Fibroblast of skin of right biceps (primary cell): ENCODE data around the gene SGSH.
"Not testable (repeated sequence)": the region's sequence is repeated elsewhere in the genome, so short reads cannot be mapped to it uniquely, and the experiment has no call there.

Experiments
- DNase-seq: peaks from one replicate; pipeline ENCODE4 v3.0.0-alpha.2; 2013

SGSH gene

GRCh38 chr17:80220054-80220735 is at the start of gene SGSH, which contains the start of gene SLC26A11:
SGSH (minus strand) TSS chr17:80220333; CDS start chr17:80220313, 20 bp downstream.
SLC26A11 (plus strand) TSS chr17:80220427; CDS start chr17:80221561, 1,134 bp downstream.
- peak; percentile 63 for DNase-seq

DNA sequence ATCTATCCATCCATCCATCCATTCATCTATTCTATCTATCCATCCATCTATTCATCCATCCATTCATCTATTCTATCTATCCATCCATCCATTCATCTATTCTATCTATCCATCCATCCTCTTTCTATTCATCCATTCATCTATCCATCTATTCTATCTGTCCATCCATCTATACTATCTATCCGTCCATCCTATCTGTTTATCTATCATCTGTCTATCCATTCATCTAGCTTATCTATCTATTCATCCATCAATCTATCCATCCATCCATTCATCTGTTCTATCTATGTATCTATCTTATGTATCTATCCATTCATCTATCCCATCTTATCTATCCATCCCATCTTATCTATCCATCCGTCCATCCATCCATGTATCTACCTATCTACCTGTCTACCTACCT is 49.3 kb upstream of the SGSH start:
- no peak for DNase-seq

- DNase-seq, result no peak
Measured at GRCh38 chr17:80268427-80268826, 48.3 kb upstream of the SGSH start.

GRCh38 chr17:80267391-80267790 is 47.3 kb upstream of the SGSH start:
- DNase-seq, result no peak

- no peak for DNase-seq
Measured at GRCh38 chr17:80265205-80266068, 45.3 kb upstream of the SGSH start.

GRCh38 chr17:80264205-80265075 is 44.3 kb upstream of the SGSH start:
- no peak for DNase-seq

DNA sequence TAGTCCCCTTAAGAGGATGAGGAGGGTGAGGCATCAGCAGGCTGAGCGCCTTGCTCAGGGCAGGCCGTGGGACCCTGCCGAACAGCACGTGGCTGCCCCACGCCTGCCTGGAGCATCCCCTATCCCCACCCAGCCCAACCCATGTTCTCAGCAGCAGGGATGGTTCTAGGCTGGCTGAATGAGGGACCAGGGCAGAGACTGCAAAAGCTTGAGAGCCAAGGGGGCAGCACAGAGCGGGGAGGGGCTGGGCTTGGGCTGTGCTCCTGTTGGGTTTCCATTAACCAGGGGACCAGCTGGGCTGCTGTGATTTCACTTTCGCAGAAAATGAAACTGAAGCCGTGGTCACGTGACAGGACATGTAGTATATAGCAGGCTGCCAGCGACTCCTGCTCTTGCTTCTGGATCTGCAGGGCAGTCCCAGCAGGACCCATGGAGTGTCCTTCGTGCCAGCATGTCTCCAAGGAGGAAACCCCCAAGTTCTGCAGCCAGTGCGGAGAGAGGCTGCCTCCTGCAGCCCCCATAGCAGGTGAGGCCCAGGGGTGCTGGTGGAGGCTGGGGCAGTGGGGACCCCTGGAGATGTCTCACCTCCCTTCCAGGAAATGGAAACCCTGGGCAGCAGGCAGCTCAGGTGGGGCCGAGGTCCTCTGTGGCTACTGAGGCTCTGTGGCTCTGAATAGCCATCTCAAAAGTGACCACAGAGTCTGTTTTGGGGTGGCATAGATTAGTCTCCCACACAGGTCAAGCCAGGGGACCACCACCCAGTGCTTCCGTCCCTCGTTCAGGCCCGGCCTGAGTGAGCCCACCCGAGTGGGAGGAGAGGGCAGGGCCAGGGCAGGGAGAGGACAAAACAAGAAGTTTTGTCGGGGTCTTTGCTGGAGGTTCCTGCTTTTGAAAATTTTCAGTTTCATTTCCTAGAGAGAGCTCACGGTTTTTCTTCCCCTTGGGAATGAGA is 43.4 kb upstream of the SGSH start:
- DNase-seq, result peak; percentile 78

- no peak for DNase-seq
Measured at GRCh38 chr17:80262775-80263244, 42.7 kb upstream of the SGSH start.

GRCh38 chr17:80262291-80262690 is 42.2 kb upstream of the SGSH start:
- DNase-seq, result no peak

- no peak for DNase-seq
Measured at GRCh38 chr17:80261895-80262279, 41.8 kb upstream of the SGSH start.

DNA sequence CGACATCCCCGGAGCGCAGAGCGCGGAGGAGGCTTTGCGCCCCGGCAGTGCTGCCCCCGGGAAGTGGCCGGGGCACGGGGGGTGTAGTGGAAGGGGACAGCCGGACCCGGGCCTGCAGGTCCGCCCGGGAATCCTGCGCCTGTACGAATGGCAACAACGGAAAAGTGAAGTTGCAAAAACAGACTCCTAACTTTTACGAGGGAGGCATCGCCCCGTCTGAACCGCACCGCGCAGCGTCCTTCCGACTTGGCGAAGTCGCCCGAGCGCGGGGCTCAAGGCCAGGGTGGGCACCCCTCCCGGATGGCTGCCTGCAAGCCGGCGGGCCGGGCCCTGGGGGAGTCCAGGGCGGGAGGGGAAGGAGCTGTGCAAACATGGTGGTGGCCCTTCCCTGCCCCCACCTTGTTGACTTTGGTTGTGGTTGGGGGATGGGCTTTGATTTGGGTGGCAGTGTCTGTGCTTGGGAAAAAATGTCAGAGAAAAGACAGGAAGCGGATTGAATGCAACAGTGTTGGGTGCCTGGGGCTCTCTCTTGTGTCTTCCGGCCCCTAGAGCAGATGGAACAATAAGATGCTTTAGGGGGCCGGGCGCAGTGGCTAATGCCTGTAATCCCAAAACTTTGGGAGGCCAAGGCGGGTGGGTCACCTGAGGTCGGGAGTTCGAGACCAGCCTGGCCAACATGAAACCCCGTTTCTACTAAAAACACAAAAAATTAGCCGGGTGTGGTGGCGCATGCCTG is 41.2 kb upstream of the SGSH start:
- peak; percentile 77 for DNase-seq

DNA sequence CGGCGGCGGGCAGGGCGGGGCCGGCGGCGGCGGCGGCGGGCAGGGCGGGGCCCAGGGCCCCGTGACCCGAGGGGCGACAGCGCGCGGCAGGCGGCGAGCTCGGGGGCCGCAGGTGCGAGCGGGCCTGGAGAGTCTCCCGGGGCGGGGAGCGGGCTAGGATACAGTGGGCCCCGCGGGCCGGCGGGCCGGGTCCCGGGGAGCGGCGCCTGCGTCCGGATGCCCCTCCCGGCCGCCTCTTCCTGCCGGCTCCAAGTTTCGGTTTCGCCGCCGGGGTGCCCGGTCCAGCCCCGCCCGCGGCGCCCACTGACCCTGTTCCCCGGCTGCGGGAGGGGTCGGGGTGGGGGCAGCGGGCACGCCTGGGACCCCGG is 40.6 kb upstream of the SGSH start, which contains the start of gene RNF213:
RNF213 (plus strand) TSS at position 62 of the 368 bp plus-strand sequence. CDS start 2,830 bp downstream, outside the sequence.
- peak; percentile 47 for DNase-seq

DNA sequence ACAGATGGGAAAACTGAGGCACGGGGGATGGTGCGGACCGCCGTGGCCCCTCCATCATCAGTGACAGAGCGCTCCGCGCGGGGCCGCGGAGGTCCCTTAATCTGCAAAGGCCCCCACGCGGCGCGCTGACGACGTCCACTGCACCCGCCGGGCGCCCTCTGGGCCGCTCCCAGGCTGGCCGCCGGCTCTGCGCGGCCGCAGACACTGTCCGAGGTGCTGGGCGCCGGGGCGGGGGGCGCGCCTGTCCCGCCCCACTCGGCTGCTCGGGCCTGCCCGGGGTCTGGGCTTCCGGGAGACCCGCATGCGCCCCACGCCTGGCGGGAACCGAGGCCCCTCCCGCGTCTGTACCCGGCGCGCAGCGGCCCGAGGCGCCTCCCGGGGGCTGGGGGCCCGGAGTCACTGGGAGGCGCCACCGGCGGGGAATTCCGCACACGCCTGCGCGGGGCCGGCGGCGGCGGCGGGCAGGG is 40.0 kb upstream of the SGSH start:
- peak; percentile 77 for DNase-seq

DNA sequence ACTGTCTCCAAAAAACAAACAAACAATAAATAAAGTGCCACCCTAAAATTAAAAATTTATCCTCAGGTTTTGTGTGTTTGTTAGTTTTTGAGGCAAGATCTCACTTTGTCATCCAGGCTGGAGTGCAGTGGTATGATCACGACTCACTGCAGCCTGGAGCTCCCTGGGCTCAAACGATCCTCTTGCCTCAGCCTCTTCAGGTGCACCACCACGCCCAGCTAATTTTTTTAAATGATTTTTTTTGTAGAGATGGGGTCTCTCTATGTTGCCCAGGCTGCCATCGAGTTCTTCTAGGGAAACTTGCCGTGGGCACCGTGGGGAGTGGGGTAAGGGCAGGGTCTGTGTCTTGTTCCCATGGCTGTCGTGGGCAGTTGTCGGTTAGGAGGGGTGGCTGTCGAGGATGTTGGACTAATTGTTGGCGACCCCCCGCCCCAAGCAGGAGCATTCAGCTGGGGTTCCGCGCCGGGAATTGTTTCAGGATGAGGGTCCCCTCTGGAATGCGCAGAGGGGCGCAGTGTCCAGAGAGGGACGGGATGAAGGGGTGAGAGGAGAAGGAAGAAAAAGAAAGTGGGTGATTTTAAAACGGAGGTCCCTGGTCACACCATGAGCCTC is 39.4 kb upstream of the SGSH start:
- DNase-seq, result peak; percentile 14

DNA sequence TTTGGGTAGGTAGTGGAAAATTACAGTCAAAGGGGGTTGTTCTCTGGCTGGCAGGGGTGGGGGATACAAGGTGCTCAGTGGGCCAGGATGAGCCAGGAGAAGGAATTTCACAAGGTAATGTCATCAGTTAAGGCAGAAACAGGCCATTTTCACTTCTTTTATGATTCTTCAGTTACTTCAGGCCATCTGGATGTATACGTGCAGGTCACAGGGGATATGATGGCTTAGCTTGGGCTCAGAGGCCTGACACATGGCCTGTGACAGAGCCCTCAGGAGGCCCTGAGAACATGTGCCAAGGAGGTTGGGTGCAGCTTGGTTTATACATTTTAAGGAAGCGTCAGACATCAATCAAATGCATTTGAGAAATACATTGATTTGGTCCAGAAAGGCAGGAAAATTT is 38.2 kb upstream of the SGSH start:
- DNase-seq, result not testable (repeated sequence)

- DNase-seq, result no peak
Measured at GRCh38 chr17:80257716-80258213, 37.6 kb upstream of the SGSH start.

- no peak for DNase-seq
Measured at GRCh38 chr17:80256034-80256350, 35.9 kb upstream of the SGSH start.

- peak; percentile 96 for DNase-seq
Measured at GRCh38 chr17:80254396-80255251, 34.5 kb upstream of the SGSH start.
